IPS-15b (cell line): ENCODE results near the gene SOX21.
"Not testable (repeated sequence)": the region's sequence is repeated elsewhere in the genome, so short reads cannot be mapped to it uniquely, and the experiment has no call there.

ENCODE experiments used
- H3K27me3 ChIP-seq: one replicate; pipeline ENCODE4 v1.6.1; 2013; ENCODE audit warnings: low read length; ENCODE audit not compliant: control insufficient read depth, insufficient read depth
- H3K36me3 ChIP-seq: one replicate; pipeline ENCODE4 v1.6.1; 2013; ENCODE audit warnings: low read length; ENCODE audit not compliant: control insufficient read depth, insufficient read depth
- H3K4me1 ChIP-seq: one replicate; pipeline ENCODE4 v1.6.1; 2013; ENCODE audit warnings: mild to moderate bottlenecking, low read length; ENCODE audit not compliant: control insufficient read depth, insufficient read depth
- H3K4me3 ChIP-seq: one replicate; pipeline ENCODE4 v1.5.1; 2013; ENCODE audit warnings: low read depth, low read length
- H3K9ac ChIP-seq: one replicate; pipeline ENCODE4 v1.6.1; 2013; ENCODE audit warnings: low read depth, mild to moderate bottlenecking, low read length
- H3K9me3 ChIP-seq: one replicate; pipeline ENCODE4 v1.6.1; 2013; ENCODE audit warnings: mild to moderate bottlenecking, low read length; ENCODE audit not compliant: control insufficient read depth, insufficient read depth

Gene SOX21

DNA sequence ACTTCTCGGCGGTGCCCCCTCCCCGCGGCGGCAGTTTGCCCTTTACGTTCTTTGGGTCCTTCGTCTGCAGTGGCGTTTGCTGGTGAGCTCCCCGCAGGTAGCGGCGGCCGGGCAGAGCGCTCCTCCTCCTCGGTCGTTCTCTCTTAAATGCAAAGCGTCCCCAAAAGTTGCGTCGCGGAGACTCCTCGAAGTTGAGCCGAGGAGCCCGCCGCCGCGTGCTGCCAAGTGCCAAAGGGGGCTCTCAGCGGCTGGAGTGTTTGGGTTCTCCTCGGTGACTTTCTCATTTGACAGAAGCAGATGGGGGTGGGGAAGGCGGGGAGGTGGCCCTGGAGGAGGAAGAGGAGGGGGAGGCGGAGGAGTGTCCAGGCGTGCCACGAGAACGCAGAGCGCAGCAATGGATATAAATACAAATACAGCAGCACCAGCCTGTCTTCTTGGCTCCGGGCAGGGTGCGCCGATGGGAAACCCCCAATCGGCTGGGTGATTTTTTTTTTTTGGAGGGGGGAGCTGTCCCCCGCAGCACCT lies at the start of gene SOX21:
SOX21 (minus strand) TSS at position 259 of the 525 bp plus-strand sequence. CDS start 496 bp downstream, outside the sequence.
- peak within 1 kb of the TSS; percentile 74 for H3K4me3 ChIP-seq
- H3K9ac ChIP-seq: peak within 1 kb of the TSS; percentile 89
- H3K27me3 ChIP-seq: peaks cover 15% of the 10 kb centered on the region

GRCh38 chr13:94761407-94761806 lies 49.1 kb upstream of the SOX21 start:
- H3K4me3 ChIP-seq: no peak overlapping the region
- no peak overlapping the region for H3K9ac ChIP-seq
- H3K36me3 ChIP-seq: no peaks in the 10 kb centered on the region
- peaks cover 11% of the 10 kb centered on the region for H3K4me1 ChIP-seq
- H3K9me3 ChIP-seq: no peaks in the 10 kb centered on the region
- H3K27me3 ChIP-seq: no peaks in the 10 kb centered on the region

More for the DNA sequence above, at the start of gene SOX21:
- Histone ChIP-seq H3K4me1 (peaks cover 8% of the 10 kb centered on the region), H3K9me3 (no peaks in the 10 kb centered on the region), H3K36me3 (no peaks in the 10 kb centered on the region)

- Histone ChIP-seq H3K4me3 (no peak overlapping the region), H3K27me3 (no peaks in the 10 kb centered on the region), H3K9ac (no peak overlapping the region), H3K9me3 (no peaks in the 10 kb centered on the region), H3K4me1 (peaks cover 11% of the 10 kb centered on the region), H3K36me3 (no peaks in the 10 kb centered on the region)
Measured at GRCh38 chr13:94759120-94759728, 46.9 kb upstream of the SOX21 start.

DNA sequence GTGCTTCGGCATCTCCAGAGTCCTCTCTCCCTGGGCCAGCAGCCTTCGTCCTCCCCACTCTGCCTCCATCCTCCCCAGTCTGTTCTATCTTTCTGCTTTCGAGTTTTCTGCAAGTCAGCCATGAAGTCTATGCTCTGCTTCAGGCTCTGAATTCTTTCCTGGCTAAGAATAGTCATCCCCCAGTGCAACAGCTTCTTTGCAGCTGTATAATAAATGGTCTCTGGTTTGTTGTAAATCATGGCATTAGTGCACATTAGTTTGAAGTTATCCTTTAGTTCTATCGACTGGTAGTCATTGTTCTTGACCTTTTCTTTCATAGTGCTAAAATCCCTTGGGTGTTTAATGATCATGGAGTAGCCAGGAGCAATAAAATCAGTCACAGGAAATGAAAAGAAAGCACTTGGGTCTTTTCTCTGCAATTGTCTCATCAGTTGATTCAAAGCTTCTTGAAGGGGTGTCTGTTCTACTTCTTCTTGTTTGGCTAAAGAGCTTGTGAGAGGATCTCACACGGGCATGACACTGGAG lies 46.2 kb upstream of the SOX21 start:
- Histone ChIP-seq H3K9me3 (no peaks in the 10 kb centered on the region), H3K4me3 (no peak overlapping the region), H3K36me3 (no peaks in the 10 kb centered on the region), H3K4me1 (peaks cover 11% of the 10 kb centered on the region), H3K9ac (no peak overlapping the region), H3K27me3 (no peaks in the 10 kb centered on the region)

GRCh38 chr13:94753327-94753726 lies 41.0 kb upstream of the SOX21 start:
- H3K4me3 ChIP-seq: no peak overlapping the region
- peaks cover 2% of the 10 kb centered on the region for H3K4me1 ChIP-seq
- H3K36me3 ChIP-seq: no peaks in the 10 kb centered on the region
- no peak overlapping the region for H3K9ac ChIP-seq
- no peaks in the 10 kb centered on the region for H3K27me3 ChIP-seq
- H3K9me3 ChIP-seq: no peaks in the 10 kb centered on the region

- Histone ChIP-seq H3K9ac (no peak overlapping the region), H3K9me3 (no peaks in the 10 kb centered on the region), H3K4me1 (peaks cover 2% of the 10 kb centered on the region), H3K36me3 (no peaks in the 10 kb centered on the region), H3K27me3 (no peaks in the 10 kb centered on the region), H3K4me3 (no peak overlapping the region)
Measured at GRCh38 chr13:94749162-94749561, 36.8 kb upstream of the SOX21 start.

DNA sequence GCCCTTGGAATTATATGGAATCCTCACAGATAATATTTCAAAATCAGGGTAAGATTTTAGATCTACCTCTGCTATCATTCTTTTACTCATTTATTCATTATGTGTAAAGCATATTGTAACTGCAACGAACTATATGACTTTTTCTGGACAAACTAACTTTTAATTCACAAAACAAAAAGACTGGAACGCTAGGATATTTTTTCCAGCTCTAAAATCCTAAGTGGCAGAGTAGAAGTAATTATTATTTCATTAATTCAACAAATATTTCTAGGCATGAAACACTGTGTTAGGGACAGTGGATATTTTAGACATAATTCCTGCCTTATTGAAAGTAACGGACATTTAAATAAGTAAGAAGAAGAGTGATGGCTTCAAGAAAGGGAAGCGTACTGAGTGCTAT lies 26.9 kb upstream of the SOX21 start:
- Histone ChIP-seq H3K4me1 (no peaks in the 10 kb centered on the region), H3K9ac (no peak overlapping the region), H3K9me3 (no peaks in the 10 kb centered on the region), H3K27me3 (no peaks in the 10 kb centered on the region), H3K36me3 (no peaks in the 10 kb centered on the region), H3K4me3 (no peak overlapping the region)

GRCh38 chr13:94731028-94731427 lies 18.7 kb upstream of the SOX21 start:
- H3K36me3 ChIP-seq: no peaks in the 10 kb centered on the region
- H3K9ac ChIP-seq: no peak overlapping the region
- no peaks in the 10 kb centered on the region for H3K27me3 ChIP-seq
- no peaks in the 10 kb centered on the region for H3K9me3 ChIP-seq
- H3K4me1 ChIP-seq: no peaks in the 10 kb centered on the region
- no peak overlapping the region for H3K4me3 ChIP-seq

DNA sequence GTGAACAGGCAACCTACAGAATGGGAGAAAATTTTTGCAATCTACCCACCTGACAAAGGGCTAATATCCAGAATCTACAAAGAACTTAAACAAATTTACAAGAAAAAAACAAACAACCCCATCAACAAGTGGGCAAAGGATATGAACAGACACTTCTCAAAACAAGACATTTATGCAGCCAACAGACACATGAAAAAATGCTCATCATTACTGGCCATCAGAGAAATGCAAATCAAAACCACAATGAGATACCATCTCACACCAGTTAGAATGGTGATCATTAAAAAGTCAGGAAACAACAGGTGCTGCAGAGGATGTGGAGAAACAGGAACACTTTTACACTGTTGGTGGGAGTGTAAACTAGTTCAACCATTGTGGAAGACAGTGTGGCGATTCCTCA lies 17.6 kb upstream of the SOX21 start:
- not testable (repeated sequence) for H3K36me3 ChIP-seq, H3K4me1 ChIP-seq, H3K9me3 ChIP-seq, H3K9ac ChIP-seq, H3K27me3 ChIP-seq, H3K4me3 ChIP-seq

DNA sequence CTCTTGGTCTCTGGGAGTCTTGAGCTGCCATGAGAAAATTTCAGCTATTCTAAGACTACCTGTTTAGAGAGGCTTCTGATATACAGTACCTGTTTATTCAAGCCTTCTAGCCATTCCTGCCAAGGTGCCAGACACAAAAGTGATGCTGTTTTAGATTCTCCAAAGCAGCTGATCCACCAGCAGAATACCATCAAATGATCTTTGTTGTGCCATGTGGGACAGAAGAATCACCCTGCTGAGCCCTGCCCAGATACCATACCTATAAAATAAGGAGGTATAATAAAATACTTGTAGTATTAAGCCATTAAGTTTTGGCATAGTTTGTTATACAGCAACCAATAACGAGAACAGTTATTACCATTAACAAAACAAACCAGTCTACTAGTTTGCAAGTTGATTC lies 14.1 kb upstream of the SOX21 start:
- Histone ChIP-seq H3K36me3 (no peaks in the 10 kb centered on the region), H3K4me3 (no peak overlapping the region), H3K9ac (no peak overlapping the region), H3K4me1 (no peaks in the 10 kb centered on the region), H3K9me3 (no peaks in the 10 kb centered on the region), H3K27me3 (no peaks in the 10 kb centered on the region)

DNA sequence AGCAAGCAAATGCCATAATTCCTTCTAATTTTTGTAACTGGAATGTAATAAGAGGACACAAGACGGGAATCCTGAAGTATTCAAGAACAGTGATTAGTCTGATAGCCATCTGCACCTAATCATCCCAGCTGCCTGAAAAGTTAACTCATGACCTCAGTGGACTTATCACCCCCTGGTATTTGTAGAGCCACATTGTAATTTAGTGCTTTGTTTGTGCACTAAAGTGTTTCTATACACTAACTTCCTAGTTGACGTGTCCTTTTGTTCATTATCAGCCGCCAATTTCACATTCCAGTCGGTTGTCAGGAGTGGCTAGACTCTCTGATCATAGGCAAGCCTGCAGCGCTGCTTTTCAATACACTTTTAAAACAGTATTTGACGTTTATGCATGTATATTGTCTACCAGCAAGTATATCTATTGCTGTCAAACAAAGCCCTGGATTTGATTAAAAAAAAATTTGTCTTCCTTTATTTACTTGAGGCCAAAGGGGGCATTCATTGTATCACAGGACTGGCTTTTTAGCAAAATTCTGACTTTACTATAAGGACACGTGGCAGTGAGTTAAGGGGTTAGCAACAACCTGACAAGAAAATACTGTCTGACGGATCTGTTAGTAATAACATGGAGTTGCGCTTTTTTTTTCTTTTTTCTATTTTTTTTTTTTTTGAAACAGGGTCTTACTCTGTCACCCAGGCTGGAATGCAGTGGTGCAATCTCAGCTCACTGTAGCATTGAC lies 10.4 kb upstream of the SOX21 start:
- Histone ChIP-seq H3K9me3 (no peaks in the 10 kb centered on the region), H3K4me1 (no peaks in the 10 kb centered on the region), H3K9ac (no peak overlapping the region), H3K4me3 (no peak overlapping the region), H3K36me3 (no peaks in the 10 kb centered on the region), H3K27me3 (no peaks in the 10 kb centered on the region)

DNA sequence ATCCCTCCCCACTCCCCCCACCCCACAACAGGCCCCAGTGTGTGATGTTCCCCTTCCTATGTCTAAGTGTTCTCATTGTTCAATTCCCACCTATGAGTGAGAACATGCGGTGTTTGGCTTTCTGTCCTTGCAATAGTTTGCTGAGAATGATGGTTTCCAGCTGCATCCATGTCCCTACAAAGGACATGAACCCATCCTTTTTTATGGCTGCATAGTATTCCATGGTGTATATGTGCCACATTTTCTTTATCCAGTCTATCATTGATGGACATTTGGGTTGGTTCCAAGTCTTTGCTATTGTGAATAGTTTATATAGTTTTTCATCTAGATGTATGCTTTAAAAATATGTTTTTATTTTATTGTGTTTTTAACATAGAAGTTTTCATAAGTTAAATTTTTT lies 6.4 kb upstream of the SOX21 start:
- not testable (repeated sequence) for H3K4me1 ChIP-seq, H3K4me3 ChIP-seq, H3K9me3 ChIP-seq, H3K36me3 ChIP-seq, H3K9ac ChIP-seq
- peaks cover 11% of the 10 kb centered on the region for H3K27me3 ChIP-seq
